Adipocyte (in vitro differentiated cells): ENCODE measurements around the gene VPS25.

Experiments used
- DNase-seq: peaks from one replicate; pipeline ENCODE4 v3.0.0-alpha.2; 2015; ENCODE audit warnings: low read depth
- H3K27me3 ChIP-seq: replicated peaks from 2 replicates; pipeline ENCODE4 v1.7.0; 2013; ENCODE audit warnings: mild to moderate bottlenecking, low read length, moderate library complexity; ENCODE audit not compliant: control insufficient read depth, insufficient read depth
- H3K36me3 ChIP-seq: 2 replicates; pipeline ENCODE4 v1.7.0; 2013; ENCODE audit warnings: low read length, mild to moderate bottlenecking, moderate library complexity; ENCODE audit not compliant: control insufficient read depth, insufficient read depth, severe bottlenecking
- H3K4me1 ChIP-seq: 2 replicates; pipeline ENCODE4 v1.7.0; 2013; ENCODE audit warnings: mild to moderate bottlenecking, low read length, moderate library complexity; ENCODE audit not compliant: control insufficient read depth, insufficient read depth
- H3K4me3 ChIP-seq: 2 replicates; pipeline ENCODE4 v1.7.0; 2013; ENCODE audit warnings: mild to moderate bottlenecking, low read length, moderate library complexity
- H3K9ac ChIP-seq: 2 replicates; pipeline ENCODE4 v1.7.0; 2013; ENCODE audit warnings: mild to moderate bottlenecking, low read length, moderate library complexity
- H3K9me3 ChIP-seq: 2 replicates; pipeline ENCODE4 v1.7.0; 2013; ENCODE audit warnings: mild to moderate bottlenecking, low read length, moderate library complexity; ENCODE audit not compliant: control insufficient read depth

VPS25 gene

GRCh38 chr17:42827472-42827871, 54.2 kb downstream of the VPS25 start:
- H3K9ac ChIP-seq, result no peak overlapping the region
- no peaks in the 10 kb centered on the region for H3K36me3 ChIP-seq
- H3K4me1 ChIP-seq, result peaks cover 14% of the 10 kb centered on the region
- H3K9me3 ChIP-seq, result no peaks in the 10 kb centered on the region
- no peak overlapping the region for H3K4me3 ChIP-seq
- DNase-seq, result no peak
- H3K27me3 ChIP-seq, result no peaks in the 10 kb centered on the region
